MM.1S (cell line): ENCODE data around the gene EML1.

ENCODE experiments used
- DNase-seq: peaks from one replicate; pipeline ENCODE4 v3.0.0-alpha.2; 2015
- H2AFZ ChIP-seq: fragments of 300-600 bp; sonication (generic); 2 replicates; pipeline ENCODE4 v1.6.0; 2016; ENCODE audit warnings: antibody characterized with exemption, low read length
- H3F3A ChIP-seq: fragments of 300-600 bp; sonication (generic); 2 replicates; pipeline ENCODE4 v1.6.1; 2016; ENCODE audit warnings: mild to moderate bottlenecking, antibody characterized with exemption, low read length, moderate library complexity, mixed read lengths; ENCODE audit not compliant: insufficient read depth
- H3K27ac ChIP-seq: fragments of 300-600 bp; sonication (generic); 2 replicates; pipeline ENCODE4 v1.5.1; 2016; ENCODE audit warnings: mild to moderate bottlenecking, low read length
- H3K27me3 ChIP-seq: fragments of 300-600 bp; sonication (generic); replicated peaks from 2 replicates; pipeline ENCODE4 v1.6.0; 2016; ENCODE audit warnings: low read length; ENCODE audit not compliant: insufficient read depth
- H3K36me3 ChIP-seq: fragments of 300-600 bp; sonication (generic); replicated peaks from 2 replicates; pipeline ENCODE4 v1.6.1; 2016; ENCODE audit warnings: mild to moderate bottlenecking, low read length, mixed read lengths; ENCODE audit not compliant: insufficient read depth
- H3K4me1 ChIP-seq: fragments of 300-600 bp; sonication (generic); 2 replicates; pipeline ENCODE4 v1.6.1; 2016; ENCODE audit warnings: low read length, mixed read lengths
- H3K4me2 ChIP-seq: fragments of 300-600 bp; sonication (generic); 2 replicates; pipeline ENCODE4 v1.6.0; 2016; ENCODE audit warnings: low read depth, low read length
- H3K4me3 ChIP-seq: fragments of 300-600 bp; sonication (generic); 2 replicates; pipeline ENCODE4 v1.5.1; 2016; ENCODE audit warnings: low read length, mixed read lengths
- H3K79me2 ChIP-seq: fragments of 300-600 bp; sonication (generic); 2 replicates; pipeline ENCODE4 v1.6.1; 2016; ENCODE audit warnings: mixed run types, low read length, mixed read lengths
- H3K9ac ChIP-seq: fragments of 300-600 bp; sonication (generic); 2 replicates; pipeline ENCODE4 v1.6.1; 2016; ENCODE audit warnings: low read length, mixed read lengths
- H3K9me2 ChIP-seq: fragments of 300-600 bp; sonication (generic); replicated peaks from 2 replicates; pipeline ENCODE4 v1.6.1; 2016; ENCODE audit warnings: mild to moderate bottlenecking, low read length, mixed read lengths; ENCODE audit not compliant: insufficient read depth
- H3K9me3 ChIP-seq: fragments of 300-600 bp; sonication (generic); replicated peaks from 2 replicates; pipeline ENCODE4 v1.6.1; 2016; ENCODE audit warnings: mild to moderate bottlenecking, low read length, mixed read lengths; ENCODE audit not compliant: insufficient read depth
- H4K20me1 ChIP-seq: fragments of 300-600 bp; sonication (generic); 2 replicates; pipeline ENCODE4 v1.6.1; 2016; ENCODE audit warnings: mild to moderate bottlenecking, low read length, moderate library complexity, mixed read lengths; ENCODE audit not compliant: insufficient read depth
- CTCF ChIP-seq: fragments of 300-600 bp; sonication (generic); IDR thresholded peaks from 2 replicates; pipeline ENCODE4 v1.5.1; 2016; ENCODE audit warnings: antibody characterized with exemption, low read length, mixed read lengths
- EZH2 ChIP-seq: fragments of 300-600 bp; sonication (generic); optimal IDR thresholded peaks from 2 replicates; pipeline ENCODE3; 2017; ENCODE audit warnings: low read depth, mild to moderate bottlenecking, antibody characterized with exemption, low read length, mixed read lengths
- EZH2phosphoT487 ChIP-seq: fragments of 300-600 bp; sonication (generic); IDR thresholded peaks from 2 replicates; pipeline ENCODE4 v1.6.1; 2018; ENCODE audit warnings: antibody characterized with exemption, low read length

Gene EML1

GRCh38 chr14:99781091-99781490 lies 12.1 kb upstream of the EML1 start:
- Histone ChIP-seq H3K79me2 (no peaks in the 10 kb centered on the region), H3K4me3 (no peak overlapping the region), H3K27ac (no peak overlapping the region), H2AFZ (no peak overlapping the region), H3K9me3 (no peaks in the 10 kb centered on the region), H3K27me3 (no peaks in the 10 kb centered on the region), H3K36me3 (no peaks in the 10 kb centered on the region), H3K4me2 (no peak overlapping the region), H3K4me1 (no peaks in the 10 kb centered on the region), H3K9ac (no peak overlapping the region), H3F3A (no peaks in the 10 kb centered on the region), H4K20me1 (no peaks in the 10 kb centered on the region), H3K9me2 (no peaks in the 10 kb centered on the region)
- DNase-seq: no peak
- TF ChIP-seq CTCF: no peak
- TF ChIP-seq EZH2: no peak
- no peak for TF ChIP-seq EZH2phosphoT487

DNA sequence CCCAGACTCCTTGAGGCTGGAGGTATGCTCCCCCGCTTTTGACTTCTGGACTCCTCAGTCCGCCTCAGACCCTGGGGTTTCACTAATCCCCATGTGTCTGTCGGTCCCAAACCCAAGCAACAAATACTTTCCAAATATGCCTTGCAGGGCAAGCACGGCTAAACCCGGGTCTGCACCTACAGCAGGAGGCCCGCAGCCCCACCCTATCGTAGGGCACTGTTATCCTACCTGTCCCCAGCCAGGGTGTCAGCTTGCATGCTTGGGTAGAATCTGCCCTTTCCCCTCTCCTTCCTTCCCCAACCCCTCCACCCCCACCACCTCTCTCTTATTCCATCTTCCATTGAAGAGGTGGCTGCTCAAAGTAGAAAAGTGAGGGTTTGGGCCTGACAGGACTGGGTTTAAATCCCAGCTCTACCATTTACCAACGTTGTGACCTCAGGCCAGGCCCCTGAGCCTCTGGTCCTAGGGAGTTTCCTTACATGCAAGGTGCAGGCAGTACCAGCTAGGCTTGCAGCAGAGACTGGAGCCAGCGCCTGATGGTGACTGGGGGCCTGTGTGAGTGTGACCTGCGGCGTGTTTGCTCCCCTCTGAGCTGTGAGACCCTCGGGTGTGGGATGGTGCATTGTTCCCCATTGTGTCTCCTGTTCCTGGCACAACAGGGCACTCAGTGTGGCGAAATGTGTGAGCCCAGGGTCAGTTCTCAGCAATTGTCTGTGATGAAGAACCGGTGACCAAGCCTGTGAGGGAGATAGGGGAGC lies 11.2 kb upstream of the EML1 start:
- Histone ChIP-seq H2AFZ (no peak overlapping the region), H3K9ac (no peak overlapping the region)
- no peak for DNase-seq

GRCh38 chr14:99784508-99784907 lies 8.7 kb upstream of the EML1 start:
- no peak overlapping the region for H3K27ac ChIP-seq
- no peak overlapping the region for H3K4me3 ChIP-seq
- H3K36me3 ChIP-seq: no peaks in the 10 kb centered on the region
- H3K9ac ChIP-seq: no peak overlapping the region
- no peak overlapping the region for H2AFZ ChIP-seq
- no peaks in the 10 kb centered on the region for H3K79me2 ChIP-seq
- no peak for DNase-seq
- H3F3A ChIP-seq: no peaks in the 10 kb centered on the region
- no peak overlapping the region for H3K4me2 ChIP-seq
- no peaks in the 10 kb centered on the region for H3K9me3 ChIP-seq
- no peaks in the 10 kb centered on the region for H3K27me3 ChIP-seq
- H4K20me1 ChIP-seq: no peaks in the 10 kb centered on the region
- H3K4me1 ChIP-seq: no peaks in the 10 kb centered on the region
- no peaks in the 10 kb centered on the region for H3K9me2 ChIP-seq
- no peak for TF ChIP-seq EZH2
- no peak for TF ChIP-seq CTCF
- no peak for TF ChIP-seq EZH2phosphoT487

More for the DNA sequence above, 11.2 kb upstream of the EML1 start:
- no peaks in the 10 kb centered on the region for H3K9me3 ChIP-seq
- TF ChIP-seq EZH2phosphoT487 (no peak), CTCF (no peak), EZH2 (no peak)
- no peak overlapping the region for H3K27ac ChIP-seq
- no peaks in the 10 kb centered on the region for H3K4me1 ChIP-seq
- H3K4me2 ChIP-seq: no peak overlapping the region
- no peaks in the 10 kb centered on the region for H4K20me1 ChIP-seq
- no peaks in the 10 kb centered on the region for H3K79me2 ChIP-seq
- no peaks in the 10 kb centered on the region for H3F3A ChIP-seq
- no peaks in the 10 kb centered on the region for H3K27me3 ChIP-seq
- no peaks in the 10 kb centered on the region for H3K9me2 ChIP-seq
- H3K36me3 ChIP-seq: no peaks in the 10 kb centered on the region
- H3K4me3 ChIP-seq: no peak overlapping the region
